Panc1 (cell line): ENCODE data around the gene SLC5A2. TPM values are rescaled to one million over a fixed set of nuclear protein-coding genes. Genes with fewer than 3 reads are reported as not detected.

Experiments
- ATAC-seq: fragments of 200-7000 bp; cut with Tn5 transposase; 2 replicates; pipeline ENCODE4 v1.9.1; 2020; ENCODE audit warnings: mild to moderate bottlenecking, moderate library complexity
- BruUV-seq: library from RNA; stranded (reverse); fragments of 400-500 nt; replicated peaks from 2 replicates; lab custom pipeline; 2021; lab: Mats Ljungman, UMichigan
- CTCF ChIA-PET: fragments of 300-600 bp; sonication (Branson Sonifier 250); formaldehyde crosslinking; loops from one replicate; lab custom pipeline; 2022; ENCODE audit warnings: antibody characterized with exemption; lab: Charles Lee
- POLR2A ChIA-PET: fragments of 300-600 bp; sonication (Branson Sonifier 250); formaldehyde crosslinking; loops from one replicate; lab custom pipeline; 2022; ENCODE audit warnings: antibody characterized with exemption; lab: Charles Lee
- DNase-seq: peaks from one replicate; pipeline ENCODE4 v3.0.0-alpha.2; 2010; ENCODE audit warnings: low read depth, low spot score
- H3K27ac ChIP-seq: 2 replicates; pipeline ENCODE4 v1.5.1; 2011; ENCODE audit warnings: mild to moderate bottlenecking, low read length, inconsistent platforms
- H3K27me3 ChIP-seq: fragments of 200-500 bp; sonication (Bioruptor generic); 2 replicates; pipeline ENCODE4 v1.6.0; 2014; ENCODE audit warnings: low read length, inconsistent platforms; ENCODE audit not compliant: control insufficient read depth, insufficient read depth
- H3K36me3 ChIP-seq: fragments of 200-500 bp; sonication (Bioruptor generic); 2 replicates; pipeline ENCODE4 v1.5.1; 2014; ENCODE audit warnings: inconsistent platforms, mild to moderate bottlenecking, low read length, moderate library complexity; ENCODE audit not compliant: control insufficient read depth, insufficient read depth
- H3K4me1 ChIP-seq: 2 replicates; pipeline ENCODE4 v1.5.1; 2011; ENCODE audit warnings: inconsistent platforms, mild to moderate bottlenecking, low read length, moderate library complexity; ENCODE audit not compliant: control insufficient read depth, insufficient read depth
- H3K4me3 ChIP-seq, 2 experiments: 2 replicates each; pipeline ENCODE4 v1.5.1; 2011 to 2012; ENCODE audit warnings: low read depth in 2 of 2, low read length in 2 of 2, mild to moderate bottlenecking in 2 of 2, inconsistent platforms in 1 of 2, moderate library complexity in 1 of 2
- H3K9me3 ChIP-seq: fragments of 200-500 bp; sonication (Bioruptor generic); 2 replicates; pipeline ENCODE4 v1.5.1; 2014; ENCODE audit warnings: low read depth, mild to moderate bottlenecking, inconsistent platforms, low read length, moderate library complexity; ENCODE audit not compliant: control insufficient read depth, insufficient read depth
- CTCF ChIP-seq: fragments of 450-650 bp; IDR thresholded peaks from 2 replicates; pipeline ENCODE4 v1.5.1; 2017; ENCODE audit warnings: mild to moderate bottlenecking
- POLR2AphosphoS5 ChIP-seq: IDR thresholded peaks from 2 replicates; pipeline ENCODE4 v1.6.1; 2012; ENCODE audit warnings: mild to moderate bottlenecking, low read depth, low read length, moderate library complexity
- REST ChIP-seq, 2 experiments: IDR thresholded peaks; 2 replicates each; pipeline ENCODE4 v1.6.1; 2011 to 2012; ENCODE audit warnings: low read depth in 2 of 2, control low read depth in 1 of 2, low read length in 1 of 2, mild to moderate bottlenecking in 1 of 2, moderate library complexity in 1 of 2; ENCODE audit not compliant: insufficient read depth in 1 of 2
- SIN3A ChIP-seq: IDR thresholded peaks from 2 replicates; pipeline ENCODE4 v1.6.1; 2012; ENCODE audit warnings: low read depth, mild to moderate bottlenecking, low read length, moderate library complexity, borderline replicate concordance; ENCODE audit not compliant: insufficient read depth
- TCF7L2 ChIP-seq: IDR thresholded peaks from 2 replicates; pipeline ENCODE4 v1.6.1; 2011; ENCODE audit warnings: mild to moderate bottlenecking, low read depth, low read length, inconsistent platforms
- in situ Hi-C: cut with HindIII; loops from 2 replicates; pipeline ENCODE4 v1.10.0; 2016; ENCODE audit warnings: low sequenced_read_pairs, low pct_unique_long_range_greater_than_20kb
- intact Hi-C: fragments of 100-400 bp; cut with micrococcal nuclease; formaldehyde crosslinking; loops from one replicate; pipeline ENCODE4 v1.10.0; 2022; ENCODE audit not compliant: unreplicated experiment
- total RNA-seq: library from RNA; stranded (reverse); gene quantifications from one replicate; pipeline ENCODE4 v1.2.1, GENCODE V29; 2021; ENCODE audit not compliant: unreplicated experiment

The SLC5A2 gene
- total RNA-seq, 1 experiment from 2014 or later, result 0.15 TPM

GRCh38 chr16:31467151-31467773 lies 15.7 kb upstream of the SLC5A2 start:
- intact Hi-C loops, result no loop called here
- in situ Hi-C loops, result no loop called here
- Histone ChIP-seq H3K4me3 (no peak overlapping the region), H3K27me3 (no peaks in the 10 kb centered on the region), H3K36me3 (no peaks in the 10 kb centered on the region), H3K4me1 (0 out of 2 replicates have a peak, but pooled peaks cover 4% of the 10 kb centered on the region), H3K9me3 (no peaks in the 10 kb centered on the region), H3K27ac (no peak overlapping the region)
- no peak for DNase-seq
- ChIA-PET CTCF (no interaction called here), POLR2A (no interaction called here)
- no peak for TF ChIP-seq REST (IDR thresholded peaks at IDR 0.05; ENCODE audit: insufficient read depth in 1 of 2, low read depth in 2 of 2, low read length in 1 of 2)
- TF ChIP-seq CTCF, result no peak
- no peak for TF ChIP-seq SIN3A
- TF ChIP-seq POLR2AphosphoS5, result no peak
- TF ChIP-seq TCF7L2, result no peak
- ATAC-seq, result no peak
- no TSS peak for BruUV-seq

GRCh38 chr16:31467858-31468257 lies 15.1 kb upstream of the SLC5A2 start:
- H3K36me3 ChIP-seq, result no peaks in the 10 kb centered on the region
- TF ChIP-seq CTCF (no peak), SIN3A (no peak), REST (IDR thresholded peaks at IDR 0.05; ENCODE audit: insufficient read depth in 1 of 2, low read depth in 2 of 2, low read length in 1 of 2) (no peak), TCF7L2 (no peak), POLR2AphosphoS5 (no peak; the same call in 1 of the 2 replicates)
- ATAC-seq, result no peak
- H3K27me3 ChIP-seq, result no peaks in the 10 kb centered on the region
- 0 out of 2 replicates have a peak, but pooled peaks cover 4% of the 10 kb centered on the region for H3K4me1 ChIP-seq
- in situ Hi-C loops, result no loop called here
- no peak overlapping the region for H3K27ac ChIP-seq
- no peak for DNase-seq
- ChIA-PET CTCF (no interaction called here), POLR2A (no interaction called here)
- no TSS peak for BruUV-seq
- intact Hi-C loops, result no loop called here
- no peaks in the 10 kb centered on the region for H3K9me3 ChIP-seq
- H3K4me3 ChIP-seq, result no peak overlapping the region
